Epithelial cell of proximal tubule (primary cell): ENCODE results near the gene CD101. TPM values are rescaled to one million over a fixed set of nuclear protein-coding genes. Genes with fewer than 3 reads are reported as not detected.

ENCODE experiments used
- DNase-seq: peaks from one replicate; pipeline ENCODE4 v3.0.0-alpha.2; 2011; ENCODE audit warnings: low read depth
- H3K4me3 ChIP-seq: 2 replicates; pipeline ENCODE4 v1.5.1; 2011; ENCODE audit warnings: low read depth, mild to moderate bottlenecking, low read length
- total RNA-seq: library from RNA; depleted of rRNA; stranded (reverse); fragments of >200 nt; gene quantifications from 2 replicates; pipeline ENCODE4 v1.2.3, GENCODE V29; 2015
- TF ChIP-seq, protein P1 (sequence below): conservative IDR thresholded peaks from 2 replicates; pipeline ENCODE4 v1.5.1; 2012; ENCODE audit warnings: low read depth, mild to moderate bottlenecking, low read length

Gene CD101
- total RNA-seq, 1 donor from 2014 or later = 0.29 TPM

- DNase-seq = no peak
- TF ChIP-seq, protein P1, sequence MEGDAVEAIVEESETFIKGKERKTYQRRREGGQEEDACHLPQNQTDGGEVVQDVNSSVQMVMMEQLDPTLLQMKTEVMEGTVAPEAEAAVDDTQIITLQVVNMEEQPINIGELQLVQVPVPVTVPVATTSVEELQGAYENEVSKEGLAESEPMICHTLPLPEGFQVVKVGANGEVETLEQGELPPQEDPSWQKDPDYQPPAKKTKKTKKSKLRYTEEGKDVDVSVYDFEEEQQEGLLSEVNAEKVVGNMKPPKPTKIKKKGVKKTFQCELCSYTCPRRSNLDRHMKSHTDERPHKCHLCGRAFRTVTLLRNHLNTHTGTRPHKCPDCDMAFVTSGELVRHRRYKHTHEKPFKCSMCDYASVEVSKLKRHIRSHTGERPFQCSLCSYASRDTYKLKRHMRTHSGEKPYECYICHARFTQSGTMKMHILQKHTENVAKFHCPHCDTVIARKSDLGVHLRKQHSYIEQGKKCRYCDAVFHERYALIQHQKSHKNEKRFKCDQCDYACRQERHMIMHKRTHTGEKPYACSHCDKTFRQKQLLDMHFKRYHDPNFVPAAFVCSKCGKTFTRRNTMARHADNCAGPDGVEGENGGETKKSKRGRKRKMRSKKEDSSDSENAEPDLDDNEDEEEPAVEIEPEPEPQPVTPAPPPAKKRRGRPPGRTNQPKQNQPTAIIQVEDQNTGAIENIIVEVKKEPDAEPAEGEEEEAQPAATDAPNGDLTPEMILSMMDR = no peak
Measured at GRCh38 chr1:117015724-117016123, 14.2 kb downstream of the CD101 start.

GRCh38 chr1:117017062-117017461, 15.5 kb downstream of the CD101 start:
- H3K4me3 ChIP-seq = no peak overlapping the region
- TF ChIP-seq, protein P1 = no peak
- DNase-seq = no peak

More at GRCh38 chr1:117015724-117016123, 14.2 kb downstream of the CD101 start:
- H3K4me3 ChIP-seq = no peak overlapping the region

DNA sequence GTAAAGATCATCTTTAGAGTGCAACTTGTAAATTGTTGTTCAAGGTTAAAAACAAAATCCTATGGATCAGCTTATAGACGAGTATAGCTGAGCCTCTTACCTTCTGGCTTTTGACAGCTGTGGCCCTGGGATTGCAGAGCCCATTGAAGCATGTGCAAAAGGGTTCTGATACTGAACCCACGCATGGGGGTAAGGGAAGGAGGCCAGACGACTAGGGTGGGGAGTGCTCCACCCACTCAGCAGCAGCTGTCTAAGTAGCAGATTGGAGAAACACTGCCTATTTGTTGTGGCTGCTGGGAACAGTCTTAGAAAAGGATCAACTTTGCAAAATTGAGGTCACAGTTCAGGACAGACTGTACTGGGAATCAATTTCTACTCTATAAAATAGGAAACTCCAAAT, 16.1 kb downstream of the CD101 start:
- TF ChIP-seq, protein P1 = no peak
- no peak overlapping the region for H3K4me3 ChIP-seq
- no peak for DNase-seq

DNA sequence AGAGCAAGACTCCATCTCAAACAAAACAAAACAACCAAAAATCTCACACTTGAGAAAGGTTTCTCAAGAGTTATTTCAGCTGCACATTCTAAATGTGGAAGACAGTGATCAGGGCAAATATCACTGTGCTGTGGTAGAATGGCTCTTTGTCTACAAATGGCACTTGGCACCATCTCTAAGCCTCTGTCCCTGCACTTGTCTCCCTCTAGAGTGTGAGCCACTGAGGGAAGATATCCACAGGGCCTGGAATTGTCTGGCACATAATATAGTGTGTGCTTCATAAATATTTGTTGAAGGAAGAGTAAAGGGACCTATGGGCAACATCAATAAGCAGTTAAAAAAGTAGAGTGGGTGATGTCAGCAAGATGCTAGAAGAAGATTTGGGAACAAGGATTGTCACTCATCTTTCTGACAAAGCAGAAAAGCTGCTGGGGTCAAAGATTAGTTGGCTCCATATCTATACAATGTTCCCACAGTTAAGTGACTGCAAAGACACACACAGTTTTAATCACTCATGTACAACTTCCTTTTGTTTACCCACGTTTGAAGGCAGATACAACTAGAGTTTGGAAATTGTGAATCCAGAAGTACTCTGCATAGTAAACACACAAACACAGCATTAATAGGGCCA, 19.1 kb downstream of the CD101 start:
- TF ChIP-seq, protein P1 = no peak
- no peak for DNase-seq
- H3K4me3 ChIP-seq = no peak overlapping the region

- H3K4me3 ChIP-seq = no peak overlapping the region
- DNase-seq = no peak
- TF ChIP-seq, protein P1 = no peak
Measured at GRCh38 chr1:117022114-117022513, 20.6 kb downstream of the CD101 start.

GRCh38 chr1:117025568-117025967, 24.0 kb downstream of the CD101 start:
- TF ChIP-seq, protein P1 = no peak

DNA sequence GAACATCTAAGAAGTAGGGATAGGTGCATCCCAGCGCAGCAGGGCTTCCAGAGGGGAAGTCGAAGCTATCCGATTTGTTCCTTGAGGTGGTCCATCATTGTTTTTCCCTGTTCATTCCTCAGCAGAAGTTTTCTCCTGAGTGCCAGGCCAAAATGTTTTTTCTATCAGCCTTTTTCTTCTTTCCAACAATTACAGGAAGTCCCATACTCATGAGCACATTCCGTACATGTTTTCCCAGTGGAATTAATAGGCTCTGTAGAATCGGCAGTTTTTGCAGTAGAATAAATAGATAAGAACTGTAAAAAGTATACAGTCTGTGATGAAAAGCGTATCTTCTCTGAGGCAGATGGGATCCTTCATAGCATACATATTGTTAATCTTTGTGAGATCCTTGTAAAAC, 24.8 kb downstream of the CD101 start:
- TF ChIP-seq, protein P1 = no peak
- DNase-seq = no peak
- no peak overlapping the region for H3K4me3 ChIP-seq

More at GRCh38 chr1:117025568-117025967, 24.0 kb downstream of the CD101 start:
- DNase-seq = no peak
- H3K4me3 ChIP-seq = no peak overlapping the region
